Liver (tissue), 9 donors: Measurements from ENCODE around the gene PIN1. TPM values are rescaled to one million over a fixed set of nuclear protein-coding genes. Genes with fewer than 3 reads are reported as not detected.

Source experiments
- DNase-seq: peaks from one replicate; pipeline ENCODE4 v3.0.0-alpha.2; 2017; ENCODE audit warnings: low spot score
- H3K27ac ChIP-seq, 2 donors: one replicate each; pipeline ENCODE4 v1.7.0; 2013; ENCODE audit warnings: inconsistent platforms in 2 of 2, low read length in 2 of 2, control low read depth in 1 of 2, low read depth in 1 of 2, mild to moderate bottlenecking in 1 of 2
- H3K27me3 ChIP-seq, 4 donors: one replicate each; pipeline versions ENCODE4 v1.6.1 to v1.7.0; 2013; ENCODE audit warnings: low read length in 3 of 4, inconsistent platforms in 1 of 4, mild to moderate bottlenecking in 1 of 4, moderate library complexity in 1 of 4; ENCODE audit not compliant: control insufficient read depth in 4 of 4, insufficient read depth in 4 of 4
- H3K36me3 ChIP-seq, 4 donors: one replicate each; pipeline versions ENCODE4 v1.6.1 to v1.7.0; 2013; ENCODE audit warnings: low read length in 3 of 4, mild to moderate bottlenecking in 3 of 4, low read depth in 1 of 4, moderate library complexity in 1 of 4; ENCODE audit not compliant: control insufficient read depth in 4 of 4, insufficient read depth in 3 of 4
- H3K4me1 ChIP-seq, 4 donors: one replicate each; pipeline versions ENCODE4 v1.6.1 to v1.7.0; 2013; ENCODE audit warnings: low read length in 3 of 4, mild to moderate bottlenecking in 3 of 4, moderate library complexity in 1 of 4; ENCODE audit not compliant: control insufficient read depth in 4 of 4, insufficient read depth in 4 of 4
- H3K4me3 ChIP-seq, 3 donors: one replicate each; pipeline versions ENCODE4 v1.6.1 to v1.7.0; 2013; ENCODE audit warnings: low read length in 3 of 3, control low read depth in 1 of 3, low read depth in 1 of 3, mild to moderate bottlenecking in 1 of 3
- H3K9ac ChIP-seq, 2 donors: one replicate each; pipeline ENCODE4 v1.7.0; 2013; ENCODE audit warnings: low read length in 2 of 2, mild to moderate bottlenecking in 2 of 2, moderate library complexity in 2 of 2, control low read depth in 1 of 2, low read depth in 1 of 2
- H3K9me3 ChIP-seq, 4 donors: one replicate each; pipeline versions ENCODE4 v1.6.1 to v1.7.0; 2013; ENCODE audit warnings: low read length in 3 of 4; ENCODE audit not compliant: control insufficient read depth in 4 of 4
- EGR1 ChIP-seq, 2 donors: IDR thresholded peaks; 2 replicates each; pipeline ENCODE4 v1.6.1; 2016 to 2018; ENCODE audit warnings: antibody characterized with exemption in 2 of 2, low read depth in 2 of 2
- FOXA1 ChIP-seq: IDR thresholded peaks from 2 replicates; pipeline ENCODE4 v1.6.1; 2016; ENCODE audit warnings: antibody characterized with exemption
- FOXA2 ChIP-seq: IDR thresholded peaks from 2 replicates; pipeline ENCODE4 v1.6.1; 2016; ENCODE audit warnings: antibody characterized with exemption
- GABPA ChIP-seq, 2 donors: IDR thresholded peaks in 1 of 2; conservative IDR thresholded peaks in 1 of 2; 2 replicates each; pipeline ENCODE4 v1.6.1; 2016; ENCODE audit warnings: antibody characterized with exemption in 2 of 2, mild to moderate bottlenecking in 1 of 2, moderate library complexity in 1 of 2
- HNF4G ChIP-seq: IDR thresholded peaks from 2 replicates; pipeline ENCODE4 v1.6.1; 2016; ENCODE audit warnings: antibody characterized with exemption
- NR2F2 ChIP-seq: IDR thresholded peaks from 2 replicates; pipeline ENCODE4 v1.6.1; 2016; ENCODE audit warnings: antibody characterized with exemption
- REST ChIP-seq: IDR thresholded peaks from 2 replicates; pipeline ENCODE4 v1.6.1; 2016; ENCODE audit warnings: antibody characterized with exemption, mild to moderate bottlenecking
- SP1 ChIP-seq: IDR thresholded peaks from 2 replicates; pipeline ENCODE4 v1.6.1; 2018; ENCODE audit warnings: antibody characterized with exemption, mild to moderate bottlenecking
- TAF1 ChIP-seq: conservative IDR thresholded peaks from 2 replicates; pipeline ENCODE4 v1.6.1; 2016; ENCODE audit warnings: antibody characterized with exemption, mild to moderate bottlenecking
- WGBS: extraction: QIAGEN DNeasy Blood & Tissue Kit; methylation state at CpG from one replicate; pipeline ENCODE4 v1.1.7; 2013; 5-methylcytosine and 5-hydroxymethylcytosine counted together
- polyA plus RNA-seq, 2 donors: library from polyadenylated mRNA; stranded (reverse) in 1 of 2; unstranded in 1 of 2; fragments of 200-250 nt in 1 of 2; fragments of >200 nt in 1 of 2; fragmentation: Nextera tagmentation in 1 of 2; extraction: Ambion mirVana in 1 of 2; gene quantifications; one replicate each; pipeline versions ENCODE4 v1.2.1 to v1.2.3, GENCODE V29; 2013 to 2015
- total RNA-seq, 2 donors: library from RNA; depleted of rRNA; stranded (reverse); fragments of >200 nt; gene quantifications; one replicate each; pipeline ENCODE4 v1.2.3, GENCODE V29; 2014
- TF ChIP-seq, protein P1 (sequence below): IDR thresholded peaks from 2 replicates; pipeline ENCODE4 v1.6.1; 2016; ENCODE audit warnings: antibody characterized with exemption
- TF ChIP-seq, protein P2 (sequence below): IDR thresholded peaks from 2 replicates; pipeline ENCODE4 v1.6.1; 2016; ENCODE audit warnings: antibody characterized with exemption
- TF ChIP-seq, protein P3 (sequence below): IDR thresholded peaks from 2 replicates; pipeline ENCODE4 v1.6.1; 2016; ENCODE audit warnings: antibody characterized with exemption
- TF ChIP-seq, protein P4 (sequence below): fragments of 150-350 bp; IDR thresholded peaks from 2 replicates; pipeline ENCODE4 v1.5.1; 2017; ENCODE audit warnings: improper control_type of control experiment, low read depth, low read length; ENCODE audit not compliant: missing input control
- donor health status: healthy.
- donor health status: healthy.
- donor health status: healthy.
- donor health status: healthy.
- donor health status: healthy.

The PIN1 gene
- total and polyA plus RNA-seq, 4 donors: 34.4 to 51.3 (median 39.9) TPM

DNA sequence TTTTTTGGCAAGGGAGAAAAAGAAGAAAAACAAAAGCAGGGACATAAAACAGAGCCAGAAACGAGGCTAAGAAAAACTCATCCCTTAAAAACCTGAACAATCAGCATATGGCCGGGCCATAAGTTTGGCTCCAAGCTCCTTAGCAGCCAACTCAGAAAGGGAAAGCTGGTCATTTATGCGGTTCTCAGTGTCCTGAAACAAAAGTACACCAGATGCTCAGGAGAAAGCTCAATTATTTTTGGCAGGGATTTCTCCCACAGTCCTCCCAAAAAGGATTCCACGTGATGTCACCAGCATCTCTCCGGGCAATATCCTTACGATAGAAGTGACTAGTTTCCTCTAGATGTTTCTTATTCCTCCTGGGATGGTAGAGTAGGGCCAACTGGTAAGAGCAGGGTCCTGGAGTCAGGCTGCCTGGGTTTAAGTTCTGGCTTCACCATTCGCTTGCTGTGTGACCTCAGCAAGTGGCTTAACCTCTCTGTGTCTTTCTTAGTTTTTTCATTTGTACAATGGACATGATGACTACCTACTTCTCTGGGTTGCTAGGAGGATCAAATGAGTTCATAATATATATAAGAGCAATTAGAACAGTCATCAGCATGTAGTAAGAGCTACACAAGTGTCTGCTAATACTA lies 34.0 kb downstream of the PIN1 start:
- H3K4me1 ChIP-seq: no peaks in the 10 kb centered on the region
- WGBS: 89% methylated on average over 7 of the region's 7 CpGs

GRCh38 chr19:9871626-9872338 lies 36.7 kb downstream of the PIN1 start:
- DNase-seq: no peak
- Histone ChIP-seq H3K36me3 (no peaks in the 10 kb centered on the region), H3K4me3 (no peak overlapping the region), H3K9ac (no peak overlapping the region), H3K9me3 (no peaks in the 10 kb centered on the region), H3K27ac (no peak overlapping the region), H3K4me1 (no peaks in the 10 kb centered on the region), H3K27me3 (no peaks in the 10 kb centered on the region)
- no peak for TF ChIP-seq TAF1
- no peak for TF ChIP-seq EGR1 (IDR thresholded peaks at IDR 0.05; ENCODE audit: low read depth in 2 of 2)
- TF ChIP-seq, protein P1, sequence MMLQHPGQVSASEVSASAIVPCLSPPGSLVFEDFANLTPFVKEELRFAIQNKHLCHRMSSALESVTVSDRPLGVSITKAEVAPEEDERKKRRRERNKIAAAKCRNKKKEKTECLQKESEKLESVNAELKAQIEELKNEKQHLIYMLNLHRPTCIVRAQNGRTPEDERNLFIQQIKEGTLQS: no peak
- 51% methylated on average over 16 of the region's 16 CpGs for WGBS

More for the DNA sequence above, 34.0 kb downstream of the PIN1 start:
- Histone ChIP-seq H3K27ac (no peak overlapping the region), H3K27me3 (no peaks in the 10 kb centered on the region), H3K36me3 (no peaks in the 10 kb centered on the region), H3K4me3 (no peak overlapping the region), H3K9ac (no peak overlapping the region), H3K9me3 (no peaks in the 10 kb centered on the region)
- DNase-seq: no peak
- TF ChIP-seq, protein P2, sequence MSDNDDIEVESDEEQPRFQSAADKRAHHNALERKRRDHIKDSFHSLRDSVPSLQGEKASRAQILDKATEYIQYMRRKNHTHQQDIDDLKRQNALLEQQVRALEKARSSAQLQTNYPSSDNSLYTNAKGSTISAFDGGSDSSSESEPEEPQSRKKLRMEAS: no peak
- TF ChIP-seq HNF4G: no peak
- TF ChIP-seq, protein P3, sequence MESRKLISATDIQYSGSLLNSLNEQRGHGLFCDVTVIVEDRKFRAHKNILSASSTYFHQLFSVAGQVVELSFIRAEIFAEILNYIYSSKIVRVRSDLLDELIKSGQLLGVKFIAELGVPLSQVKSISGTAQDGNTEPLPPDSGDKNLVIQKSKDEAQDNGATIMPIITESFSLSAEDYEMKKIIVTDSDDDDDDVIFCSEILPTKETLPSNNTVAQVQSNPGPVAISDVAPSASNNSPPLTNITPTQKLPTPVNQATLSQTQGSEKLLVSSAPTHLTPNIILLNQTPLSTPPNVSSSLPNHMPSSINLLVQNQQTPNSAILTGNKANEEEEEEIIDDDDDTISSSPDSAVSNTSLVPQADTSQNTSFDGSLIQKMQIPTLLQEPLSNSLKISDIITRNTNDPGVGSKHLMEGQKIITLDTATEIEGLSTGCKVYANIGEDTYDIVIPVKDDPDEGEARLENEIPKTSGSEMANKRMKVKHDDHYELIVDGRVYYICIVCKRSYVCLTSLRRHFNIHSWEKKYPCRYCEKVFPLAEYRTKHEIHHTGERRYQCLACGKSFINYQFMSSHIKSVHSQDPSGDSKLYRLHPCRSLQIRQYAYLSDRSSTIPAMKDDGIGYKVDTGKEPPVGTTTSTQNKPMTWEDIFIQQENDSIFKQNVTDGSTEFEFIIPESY: no peak
- TF ChIP-seq FOXA1: no peak

- no peak for DNase-seq
- H3K27ac ChIP-seq: no peak overlapping the region
- WGBS: 94% methylated on average over 8 of the region's 8 CpGs
- H3K4me3 ChIP-seq: no peak overlapping the region
- H3K27me3 ChIP-seq: no peaks in the 10 kb centered on the region
- no peak overlapping the region for H3K9ac ChIP-seq
- H3K9me3 ChIP-seq: no peaks in the 10 kb centered on the region
- H3K4me1 ChIP-seq: no peaks in the 10 kb centered on the region
- H3K36me3 ChIP-seq: no peaks in the 10 kb centered on the region
- TF ChIP-seq, protein P1: no peak
- TF ChIP-seq, protein P4, sequence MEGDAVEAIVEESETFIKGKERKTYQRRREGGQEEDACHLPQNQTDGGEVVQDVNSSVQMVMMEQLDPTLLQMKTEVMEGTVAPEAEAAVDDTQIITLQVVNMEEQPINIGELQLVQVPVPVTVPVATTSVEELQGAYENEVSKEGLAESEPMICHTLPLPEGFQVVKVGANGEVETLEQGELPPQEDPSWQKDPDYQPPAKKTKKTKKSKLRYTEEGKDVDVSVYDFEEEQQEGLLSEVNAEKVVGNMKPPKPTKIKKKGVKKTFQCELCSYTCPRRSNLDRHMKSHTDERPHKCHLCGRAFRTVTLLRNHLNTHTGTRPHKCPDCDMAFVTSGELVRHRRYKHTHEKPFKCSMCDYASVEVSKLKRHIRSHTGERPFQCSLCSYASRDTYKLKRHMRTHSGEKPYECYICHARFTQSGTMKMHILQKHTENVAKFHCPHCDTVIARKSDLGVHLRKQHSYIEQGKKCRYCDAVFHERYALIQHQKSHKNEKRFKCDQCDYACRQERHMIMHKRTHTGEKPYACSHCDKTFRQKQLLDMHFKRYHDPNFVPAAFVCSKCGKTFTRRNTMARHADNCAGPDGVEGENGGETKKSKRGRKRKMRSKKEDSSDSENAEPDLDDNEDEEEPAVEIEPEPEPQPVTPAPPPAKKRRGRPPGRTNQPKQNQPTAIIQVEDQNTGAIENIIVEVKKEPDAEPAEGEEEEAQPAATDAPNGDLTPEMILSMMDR: no peak
- TF ChIP-seq SP1: no peak
- no peak for TF ChIP-seq NR2F2
- TF ChIP-seq, protein P3: no peak
- no peak for TF ChIP-seq FOXA1
- no peak for TF ChIP-seq TAF1
- TF ChIP-seq EGR1 (IDR thresholded peaks at IDR 0.05; ENCODE audit: low read depth in 2 of 2): no peak
- TF ChIP-seq, protein P2: no peak
- TF ChIP-seq GABPA (IDR thresholded peaks at IDR 0.05 in 1 of 2, conservative IDR thresholded peaks at IDR 0.05 in 1 of 2): no peak
- no peak for TF ChIP-seq REST
- TF ChIP-seq FOXA2: no peak
Observed at GRCh38 chr19:9872618-9873242, 37.6 kb downstream of the PIN1 start.
